HG03095 (cell line): ENCODE results near the gene CTSK.
"Not testable (repeated sequence)": the region's sequence is repeated elsewhere in the genome, so short reads cannot be mapped to it uniquely, and the experiment has no call there.

Experiments used
- ATAC-seq: cut with Tn5 transposase; IDR thresholded peaks from one replicate; pipeline ENCODE4 v1.9.1; 2021; ENCODE audit warnings: moderate library complexity; ENCODE audit not compliant: unreplicated experiment

CTSK gene

GRCh38 chr1:150808121-150808520 is at the start of gene CTSK:
TSS of gene CTSK (minus strand) at chr1:150808260. CDS start at chr1:150806805, 1,455 bp downstream.
- no peak for ATAC-seq

- not testable (repeated sequence) for ATAC-seq
Observed at GRCh38 chr1:150852734-150853133, 44.7 kb upstream of the CTSK start.

- not testable (repeated sequence) for ATAC-seq
Observed at GRCh38 chr1:150850801-150851362, 42.8 kb upstream of the CTSK start.

GRCh38 chr1:150846473-150847146 is 38.5 kb upstream of the CTSK start:
- ATAC-seq = no peak

- no peak for ATAC-seq
Observed at GRCh38 chr1:150843474-150843873, 35.4 kb upstream of the CTSK start.

- ATAC-seq = no peak
Observed at GRCh38 chr1:150842964-150843363, 34.9 kb upstream of the CTSK start.

GRCh38 chr1:150842343-150842742 is 34.3 kb upstream of the CTSK start:
- ATAC-seq = no peak

GRCh38 chr1:150841626-150842025 is 33.6 kb upstream of the CTSK start:
- ATAC-seq = no peak

GRCh38 chr1:150840850-150841249 is 32.8 kb upstream of the CTSK start:
- not testable (repeated sequence) for ATAC-seq

- no peak for ATAC-seq
Observed at GRCh38 chr1:150836129-150836773, 28.2 kb upstream of the CTSK start.

- not testable (repeated sequence) for ATAC-seq
Observed at GRCh38 chr1:150833961-150834360, 25.9 kb upstream of the CTSK start.

GRCh38 chr1:150832597-150832996 is 24.5 kb upstream of the CTSK start:
- ATAC-seq = no peak

GRCh38 chr1:150829751-150830150 is 21.7 kb upstream of the CTSK start:
- no peak for ATAC-seq

- ATAC-seq = no peak
Observed at GRCh38 chr1:150826299-150826698, 18.2 kb upstream of the CTSK start.

GRCh38 chr1:150820730-150821512 is 12.9 kb upstream of the CTSK start:
- ATAC-seq = no peak

GRCh38 chr1:150815871-150816270 is 7.8 kb upstream of the CTSK start:
- no peak for ATAC-seq

- no peak for ATAC-seq
Observed at GRCh38 chr1:150813028-150813707, 5.1 kb upstream of the CTSK start.

GRCh38 chr1:150810958-150811659 is 3.0 kb upstream of the CTSK start:
- no peak for ATAC-seq

- ATAC-seq = no peak
Observed at GRCh38 chr1:150809651-150810050, 1.6 kb upstream of the CTSK start.

- ATAC-seq = no peak
Observed at GRCh38 chr1:150808846-150809245, 786 bp upstream of the CTSK start.
